ENCODE data around the gene ERGIC1. TPM values are rescaled to one million over a fixed set of nuclear protein-coding genes. Genes with fewer than 3 reads are reported as not detected.

ERGIC1 gene
- total and polyA plus RNA-seq, 2 of the 8 experiments (the other 6 are each of a cell fraction or from before 2014, with no cell fraction given): 95.3 to 106 TPM

DNA sequence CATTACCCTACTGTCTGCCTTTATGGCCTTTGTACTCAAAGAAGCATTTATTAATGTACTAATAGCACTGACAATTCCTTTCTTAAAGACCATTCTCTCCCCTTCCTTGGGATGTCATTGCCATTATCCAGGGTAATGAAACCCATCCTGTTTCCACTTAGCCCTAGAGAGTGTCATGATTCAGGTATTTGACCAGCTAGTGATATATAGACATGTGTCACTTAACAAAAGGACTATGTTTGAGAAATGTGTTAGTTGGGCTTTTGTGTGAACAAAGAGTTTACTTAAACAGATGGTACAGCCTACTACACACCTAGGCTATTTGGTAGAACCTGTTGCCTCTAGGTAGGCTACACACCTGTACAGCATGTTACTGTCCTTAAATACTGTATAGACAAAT is 151.5 kb downstream of the ERGIC1 start:
- H2BK5ac ChIP-seq (ENCODE audit: low read depth, low read length): no peak overlapping the region
- no peak overlapping the region for H3K4ac ChIP-seq (replicated peaks; ENCODE audit: insufficient read length, low read depth, low read length)
- no peak overlapping the region for H2AFZ ChIP-seq (ENCODE audit: low read length)
- peaks cover 0 to 2% (median 0%) of the 10 kb centered on the region in 4 experiments; a peak in 4 of 7 replicates for H3K4me1 ChIP-seq (replicated peaks in 1 of 4; ENCODE audit: control insufficient read depth in 3 of 4, insufficient read depth in 4 of 4, low read length in 3 of 4)
- no peak overlapping the region for H2BK12ac ChIP-seq (ENCODE audit: low read depth, low read length)
- H3K14ac ChIP-seq (ENCODE audit: insufficient read length): no peak overlapping the region
- H4K91ac ChIP-seq (replicated peaks; ENCODE audit: insufficient read length, low read length): no peak overlapping the region
- ChIA-PET POLR2A (ENCODE audit: partially characterized antibody) (interaction anchor here (1.3 kb wide), 1 partner anchor 31 kb away, joined by 3 read pairs; no protein-coding TSS in a partner anchor), CTCF (ENCODE audit: partially characterized antibody) (interaction anchor here (1.7 kb wide), 1 partner anchor 10 kb away, joined by 6 read pairs; no protein-coding TSS in a partner anchor)
- no peak overlapping the region for H3K18ac ChIP-seq (ENCODE audit: extremely low read depth, low read length)
- no peak overlapping the region for H3K56ac ChIP-seq (replicated peaks; ENCODE audit: insufficient read length, low read depth, low read length)
- peaks cover 5 to 44% of the 10 kb centered on the region in 2 experiments for H3K79me2 ChIP-seq (ENCODE audit: control insufficient read depth in 1 of 2, insufficient read depth in 2 of 2, low read length in 2 of 2)
- no peak overlapping the region for H3K9ac ChIP-seq (replicated peaks in 1 of 4; ENCODE audit: extremely low read depth in 1 of 4, low read depth in 3 of 4, low read length in 3 of 4)
- no peak overlapping the region for H3K27ac ChIP-seq (ENCODE audit: low read depth, low read length)
- no peaks in the 10 kb centered on the region for H3K9me3 ChIP-seq (ENCODE audit: insufficient read depth in 2 of 2, low read depth in 1 of 2, low read length in 1 of 2)
- no peak overlapping the region for H4K8ac ChIP-seq (ENCODE audit: extremely low read depth, insufficient read depth, low read length)
- no peak overlapping the region for H3K23ac ChIP-seq (ENCODE audit: insufficient read length)
- no peak overlapping the region for H2AK5ac ChIP-seq (ENCODE audit: low read depth, low read length)
- H2BK20ac ChIP-seq (ENCODE audit: low read length): no peak overlapping the region
- FAIRE-seq (no peak), DNase-seq (ENCODE audit: low read depth in 1 of 2, low spot score in 2 of 2) (no peak)
- H3K4me2 ChIP-seq (ENCODE audit: insufficient read depth in 1 of 2, low read depth in 2 of 2, low read length in 2 of 2): peak overlapping the region in 1 of 2 experiments; percentile 11; a peak in 1 of 4 replicates
- peaks cover 3% of the 10 kb centered on the region; the same call in 1 of the 2 replicates for H3K23me2 ChIP-seq (ENCODE audit: low read depth, low read length)
- H2BK15ac ChIP-seq (ENCODE audit: low read length): no peak overlapping the region
- H3K36me3 ChIP-seq (ENCODE audit: control insufficient read depth in 2 of 4, insufficient read depth in 4 of 4, low read length in 3 of 4): peaks cover 0 to 7% (median 1%) of the 10 kb centered on the region in 4 experiments; a peak in 2 of 8 replicates
- no peaks in the 10 kb centered on the region for H3K27me3 ChIP-seq (replicated peaks in 1 of 4; ENCODE audit: control insufficient read depth in 3 of 4, extremely low read depth in 1 of 4, insufficient read depth in 3 of 4, low read length in 3 of 4)
- H2BK120ac ChIP-seq (replicated peaks; ENCODE audit: low read depth, low read length): no peak overlapping the region
- TF ChIP-seq POLR2A (IDR thresholded peaks at IDR 0.05; ENCODE audit: control extremely low read depth in 1 of 2, low read depth in 2 of 2, low read length in 2 of 2) (no peak), BCL11A (IDR thresholded peaks at IDR 0.05; ENCODE audit: low read depth in 2 of 2, low read length in 2 of 2) (no peak), ZNF274 (IDR thresholded peaks at IDR 0.05; ENCODE audit: borderline replicate concordance, extremely low read depth, low read length) (no peak), HDAC6 (IDR thresholded peaks at IDR 0.05; ENCODE audit: low read depth, low read length) (no peak), CTBP2 (IDR thresholded peaks at IDR 0.05; ENCODE audit: borderline replicate concordance, insufficient read depth, insufficient read length, low read length) (no peak)
- H4K20me1 ChIP-seq (replicated peaks in 1 of 2; ENCODE audit: control insufficient read depth in 1 of 2, insufficient read depth in 2 of 2, low read length in 2 of 2): peaks cover 2 to 4% of the 10 kb centered on the region in 2 experiments
- no peak overlapping the region for H4K5ac ChIP-seq (ENCODE audit: insufficient read length, low read depth, low read length)
- no peaks in the 10 kb centered on the region for H3K79me1 ChIP-seq (ENCODE audit: low read depth, low read length)
- H3K4me3 ChIP-seq (ENCODE audit: extremely low read depth in 1 of 4, insufficient read depth in 2 of 4, low read depth in 3 of 4, low read length in 4 of 4): peak overlapping the region in 1 of 4 experiments; percentile 28; a peak in 1 of 8 replicates
